Neutrophil (primary cell): ENCODE data around the gene METTL13.

Source experiments
- H3K27ac ChIP-seq: fragments of 200-600 bp; sonication (generic); 2 replicates; pipeline ENCODE4 v1.5.1; 2016; ENCODE audit warnings: mild to moderate bottlenecking, moderate library complexity
- H3K27me3 ChIP-seq: fragments of 200-600 bp; sonication (generic); 2 replicates; pipeline ENCODE4 v1.6.0; 2016; ENCODE audit warnings: mild to moderate bottlenecking
- H3K36me3 ChIP-seq: fragments of 200-600 bp; sonication (generic); 2 replicates; pipeline ENCODE4 v1.5.1; 2017
- H3K4me1 ChIP-seq, 2 experiments: fragments of 200-600 bp in 1 of 2; sonication (generic) in 1 of 2; 1 replicate in 1 of 2; 2 replicates in 1 of 2; pipeline versions ENCODE4 v1.5.1 to v1.6.1; 2013 to 2016; ENCODE audit warnings: low read depth in 1 of 2, low read length in 1 of 2, mild to moderate bottlenecking in 1 of 2, moderate library complexity in 1 of 2; ENCODE audit not compliant: control insufficient read depth in 1 of 2, insufficient read depth in 1 of 2
- H3K4me3 ChIP-seq, 2 experiments: fragments of 200-600 bp in 1 of 2; sonication (generic) in 1 of 2; 1 replicate in 1 of 2; 2 replicates in 1 of 2; pipeline ENCODE4 v1.5.1; 2013 to 2016; ENCODE audit warnings: low read depth in 1 of 2, low read length in 1 of 2, mild to moderate bottlenecking in 1 of 2, moderate library complexity in 1 of 2
- H3K9me3 ChIP-seq: fragments of 200-600 bp; sonication (generic); 2 replicates; pipeline ENCODE4 v1.5.1; 2016
- CTCF ChIP-seq: fragments of 200-600 bp; sonication (generic); IDR thresholded peaks from 2 replicates; pipeline ENCODE4 v1.5.1; 2016; ENCODE audit warnings: antibody characterized with exemption

Gene METTL13

GRCh38 chr1:171817511-171818265 lies 36.2 kb downstream of the METTL13 start:
- no peaks in the 10 kb centered on the region for H3K36me3 ChIP-seq
- H3K4me1 ChIP-seq, result no peaks in the 10 kb centered on the region
- no peaks in the 10 kb centered on the region for H3K27me3 ChIP-seq
- H3K4me3 ChIP-seq, result no peak overlapping the region
- no peaks in the 10 kb centered on the region for H3K9me3 ChIP-seq
- no peak overlapping the region for H3K27ac ChIP-seq
- no peak for TF ChIP-seq CTCF

GRCh38 chr1:171819946-171820345 lies 38.5 kb downstream of the METTL13 start:
- H3K4me3 ChIP-seq, result no peak overlapping the region
- H3K27me3 ChIP-seq, result no peaks in the 10 kb centered on the region
- no peak overlapping the region for H3K27ac ChIP-seq
- H3K9me3 ChIP-seq, result no peaks in the 10 kb centered on the region
- TF ChIP-seq CTCF, result no peak
- no peaks in the 10 kb centered on the region for H3K4me1 ChIP-seq
- no peaks in the 10 kb centered on the region for H3K36me3 ChIP-seq

GRCh38 chr1:171826973-171827372 lies 45.5 kb downstream of the METTL13 start:
- no peaks in the 10 kb centered on the region for H3K4me1 ChIP-seq
- no peaks in the 10 kb centered on the region for H3K9me3 ChIP-seq
- no peak overlapping the region for H3K27ac ChIP-seq
- H3K4me3 ChIP-seq, result no peak overlapping the region
- no peaks in the 10 kb centered on the region for H3K36me3 ChIP-seq
- TF ChIP-seq CTCF, result no peak
- no peaks in the 10 kb centered on the region for H3K27me3 ChIP-seq

GRCh38 chr1:171828794-171829193 lies 47.3 kb downstream of the METTL13 start:
- H3K27me3 ChIP-seq, result no peaks in the 10 kb centered on the region
- no peaks in the 10 kb centered on the region for H3K9me3 ChIP-seq
- no peaks in the 10 kb centered on the region for H3K36me3 ChIP-seq
- no peak overlapping the region for H3K27ac ChIP-seq
- no peaks in the 10 kb centered on the region for H3K4me1 ChIP-seq
- TF ChIP-seq CTCF, result no peak
- H3K4me3 ChIP-seq, result no peak overlapping the region

- no peak overlapping the region for H3K27ac ChIP-seq
- no peak for TF ChIP-seq CTCF
- no peaks in the 10 kb centered on the region for H3K36me3 ChIP-seq
- H3K27me3 ChIP-seq, result no peaks in the 10 kb centered on the region
- H3K4me1 ChIP-seq, result no peaks in the 10 kb centered on the region
- H3K9me3 ChIP-seq, result no peaks in the 10 kb centered on the region
- no peak overlapping the region for H3K4me3 ChIP-seq
Observed at GRCh38 chr1:171833091-171833825, 51.8 kb downstream of the METTL13 start.
